Measurements from ENCODE around the gene BUB1B.
"Not testable (repeated sequence)": the region's sequence is repeated elsewhere in the genome, so short reads cannot be mapped to it uniquely, and the experiment has no call there.

Gene BUB1B

DNA sequence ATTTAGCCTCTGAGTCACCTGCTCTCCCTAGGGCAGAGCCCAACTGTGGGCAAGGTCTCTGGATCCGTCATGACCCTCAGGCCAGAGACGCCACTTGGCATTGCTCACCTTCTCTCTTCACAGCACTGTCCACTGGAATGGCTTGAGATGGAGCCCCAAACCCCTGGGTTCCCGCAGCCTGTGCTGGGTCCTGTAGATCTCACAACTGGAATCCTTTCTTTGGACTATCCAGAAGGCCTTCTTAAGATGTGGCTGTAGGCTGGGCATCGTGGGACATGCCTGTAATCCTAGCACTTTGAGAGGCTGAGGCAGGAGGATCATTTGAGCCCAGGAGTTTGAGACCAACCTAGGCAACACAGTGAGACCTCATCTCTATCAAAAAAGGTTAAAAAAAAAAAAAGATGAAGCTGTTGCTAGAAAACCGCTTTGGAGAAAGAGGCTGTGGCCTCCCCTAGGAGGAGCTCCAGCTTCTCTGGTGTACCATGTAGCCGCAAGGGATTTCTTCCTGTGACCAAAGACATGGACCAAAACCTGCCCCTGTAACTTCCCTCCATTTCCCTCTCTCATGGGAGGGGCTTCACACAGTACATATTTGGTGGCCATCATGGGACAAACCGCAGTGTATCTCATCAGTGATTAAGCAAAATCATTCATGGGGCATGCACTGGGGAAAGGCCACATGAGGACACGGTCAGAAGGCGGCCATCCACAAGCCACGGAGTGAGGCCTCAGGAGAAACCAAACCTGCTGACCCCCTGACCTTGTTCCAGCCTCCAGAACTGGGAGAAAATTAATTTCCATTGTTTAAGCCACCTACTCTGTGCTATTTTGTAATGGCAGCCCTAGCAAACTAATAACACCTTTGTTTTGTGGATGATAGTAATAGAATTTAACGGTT, 23.3 kb upstream of the BUB1B start:
- no peak for FAIRE-seq
- DNase-seq (ENCODE audit: insufficient read length, low spot score), result no peak
- TF ChIP-seq PAX5 (IDR thresholded peaks at IDR 0.05; ENCODE audit: insufficient read depth, low read length, severe bottlenecking) (no peak), POLR2A (IDR thresholded peaks at IDR 0.05; ENCODE audit: low read depth, low read length) (no peak), TAF1 (IDR thresholded peaks at IDR 0.05; ENCODE audit: low read depth, low read length) (no peak), SPI1 (IDR thresholded peaks at IDR 0.05; ENCODE audit: low read depth, low read length) (no peak), POLR2AphosphoS5 (IDR thresholded peaks at IDR 0.05; ENCODE audit: low read depth, low read length) (no peak), POU2F2 (IDR thresholded peaks at IDR 0.05; ENCODE audit: low read depth, low read length) (no peak)

DNA sequence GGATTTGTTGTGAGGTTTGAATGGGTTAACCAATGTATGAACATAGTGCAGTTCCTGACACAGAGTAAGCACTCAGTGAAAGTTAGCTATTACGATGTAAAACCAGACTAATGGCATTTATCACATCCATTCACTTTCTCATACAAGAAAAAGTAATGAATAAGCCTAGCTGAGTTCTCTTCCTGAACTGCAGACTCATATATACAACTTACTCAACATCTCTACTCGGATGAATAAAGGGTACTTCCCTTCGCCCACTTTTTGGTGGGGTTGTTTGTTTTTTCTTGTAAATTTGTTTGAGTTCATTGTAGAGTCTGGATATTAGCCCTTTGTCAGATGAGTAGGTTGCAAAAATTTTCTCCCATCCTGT, 22.7 kb upstream of the BUB1B start:
- DNase-seq (ENCODE audit: insufficient read length, low spot score); FAIRE-seq: not testable (repeated sequence)

DNA sequence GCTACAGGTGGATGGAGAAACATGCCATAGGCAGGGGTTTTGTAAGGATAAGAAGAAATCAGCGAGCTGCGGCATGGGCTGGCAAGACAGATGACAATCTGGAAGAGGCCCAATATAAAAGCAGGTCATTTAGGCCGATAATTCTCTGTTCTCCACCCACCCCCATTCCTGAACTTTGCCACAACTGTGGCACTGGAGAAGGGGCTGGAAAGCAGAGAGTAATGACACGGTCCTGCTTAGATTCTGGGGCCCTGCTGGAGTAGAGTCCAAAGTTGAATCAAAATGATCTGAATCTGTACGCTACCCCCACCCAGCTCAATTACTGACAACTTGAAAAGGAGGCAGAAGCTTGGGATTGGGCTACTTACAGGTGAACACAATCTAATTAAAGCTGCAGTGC, 18.4 kb upstream of the BUB1B start:
- FAIRE-seq (no peak), DNase-seq (ENCODE audit: insufficient read length, low spot score) (no peak)
- TF ChIP-seq TAF1 (IDR thresholded peaks at IDR 0.05; ENCODE audit: low read depth, low read length) (no peak), POU2F2 (IDR thresholded peaks at IDR 0.05; ENCODE audit: low read depth, low read length) (no peak), SPI1 (IDR thresholded peaks at IDR 0.05; ENCODE audit: low read depth, low read length) (no peak), POLR2A (IDR thresholded peaks at IDR 0.05; ENCODE audit: low read depth, low read length) (no peak), POLR2AphosphoS5 (IDR thresholded peaks at IDR 0.05; ENCODE audit: low read depth, low read length) (no peak)

DNA sequence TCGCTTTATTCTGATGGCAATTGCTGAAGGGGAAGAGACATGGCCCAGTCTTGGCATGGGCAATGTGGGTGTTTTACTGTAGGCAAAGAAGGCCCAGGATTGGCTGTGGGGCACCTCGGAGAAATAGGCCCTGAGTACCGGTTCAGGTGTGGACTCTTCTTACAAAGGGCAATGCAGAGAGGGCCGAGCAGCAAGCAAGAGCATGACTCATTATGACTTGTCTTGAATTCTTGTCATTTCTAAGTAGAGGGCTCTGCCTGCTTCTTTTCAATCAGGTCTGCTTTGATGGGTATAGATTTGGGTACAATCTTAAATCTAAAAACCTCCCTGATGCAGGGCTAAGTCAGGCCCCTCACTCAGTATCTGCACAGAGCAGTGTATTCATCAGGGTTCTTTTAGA, 14.8 kb upstream of the BUB1B start:
- no peak for DNase-seq (ENCODE audit: insufficient read length, low spot score)
- FAIRE-seq, result no peak
- TF ChIP-seq POU2F2 (IDR thresholded peaks at IDR 0.05; ENCODE audit: low read depth, low read length) (no peak), POLR2A (IDR thresholded peaks at IDR 0.05; ENCODE audit: low read depth, low read length) (no peak), POLR2AphosphoS5 (IDR thresholded peaks at IDR 0.05; ENCODE audit: low read depth, low read length) (no peak), TAF1 (IDR thresholded peaks at IDR 0.05; ENCODE audit: low read depth, low read length) (no peak), SPI1 (IDR thresholded peaks at IDR 0.05; ENCODE audit: low read depth, low read length) (no peak), PAX5 (IDR thresholded peaks at IDR 0.05; ENCODE audit: insufficient read depth, low read length, severe bottlenecking) (no peak)

GRCh38 chr15:40149339-40149738, 11.5 kb upstream of the BUB1B start:
- FAIRE-seq (no peak), DNase-seq (ENCODE audit: insufficient read length, low spot score) (no peak)
- TF ChIP-seq POLR2AphosphoS5 (IDR thresholded peaks at IDR 0.05; ENCODE audit: low read depth, low read length), result no peak
- TF ChIP-seq TAF1 (IDR thresholded peaks at IDR 0.05; ENCODE audit: low read depth, low read length), result no peak
- TF ChIP-seq SPI1 (IDR thresholded peaks at IDR 0.05; ENCODE audit: low read depth, low read length), result no peak
- TF ChIP-seq PAX5 (IDR thresholded peaks at IDR 0.05; ENCODE audit: insufficient read depth, low read length, severe bottlenecking), result no peak
- no peak for TF ChIP-seq POLR2A (IDR thresholded peaks at IDR 0.05; ENCODE audit: low read depth, low read length)
- TF ChIP-seq POU2F2 (IDR thresholded peaks at IDR 0.05; ENCODE audit: low read depth, low read length), result no peak

DNA sequence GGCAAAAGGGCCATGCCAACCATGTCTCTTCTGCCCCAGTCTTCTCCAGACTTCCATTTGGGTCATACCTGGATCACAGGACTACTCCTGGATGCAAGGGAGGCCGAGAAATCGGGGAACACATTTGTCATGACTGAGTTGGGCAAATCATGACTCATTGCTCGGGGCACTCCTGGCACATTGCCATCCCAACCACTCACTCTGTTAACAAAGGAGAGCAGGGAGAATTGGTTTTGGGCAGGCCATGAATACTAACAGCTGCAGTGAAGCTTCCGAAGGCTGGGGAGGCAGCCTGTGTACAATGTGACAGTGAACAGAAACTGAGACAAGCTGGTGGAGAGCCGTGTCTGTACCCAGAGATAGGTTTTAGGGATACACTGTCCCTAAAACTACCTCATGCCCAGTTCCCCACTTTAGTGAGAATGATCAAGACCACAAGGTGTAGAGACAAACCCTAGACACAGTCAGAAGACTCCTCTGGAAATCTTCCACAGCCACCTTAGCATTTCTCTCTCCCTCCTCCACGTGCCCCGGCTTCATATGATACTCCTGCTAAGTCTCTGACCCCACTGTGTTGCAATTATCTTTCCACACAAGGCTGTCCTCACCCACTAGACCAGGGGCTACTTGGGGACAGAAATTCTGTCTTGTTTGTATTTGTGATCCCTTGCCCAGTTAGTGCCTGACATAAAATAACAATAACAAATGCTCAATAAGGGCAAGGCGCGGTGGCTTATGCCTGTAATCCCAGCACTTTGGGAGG, 10.5 kb upstream of the BUB1B start:
- FAIRE-seq (no peak), DNase-seq (ENCODE audit: insufficient read length, low spot score) (no peak)
- TF ChIP-seq POLR2AphosphoS5 (IDR thresholded peaks at IDR 0.05; ENCODE audit: low read depth, low read length) (no peak), POLR2A (IDR thresholded peaks at IDR 0.05; ENCODE audit: low read depth, low read length) (no peak), POU2F2 (IDR thresholded peaks at IDR 0.05; ENCODE audit: low read depth, low read length) (no peak), SPI1 (IDR thresholded peaks at IDR 0.05; ENCODE audit: low read depth, low read length) (no peak), TAF1 (IDR thresholded peaks at IDR 0.05; ENCODE audit: low read depth, low read length) (no peak), PAX5 (IDR thresholded peaks at IDR 0.05; ENCODE audit: insufficient read depth, low read length, severe bottlenecking) (no peak)

DNA sequence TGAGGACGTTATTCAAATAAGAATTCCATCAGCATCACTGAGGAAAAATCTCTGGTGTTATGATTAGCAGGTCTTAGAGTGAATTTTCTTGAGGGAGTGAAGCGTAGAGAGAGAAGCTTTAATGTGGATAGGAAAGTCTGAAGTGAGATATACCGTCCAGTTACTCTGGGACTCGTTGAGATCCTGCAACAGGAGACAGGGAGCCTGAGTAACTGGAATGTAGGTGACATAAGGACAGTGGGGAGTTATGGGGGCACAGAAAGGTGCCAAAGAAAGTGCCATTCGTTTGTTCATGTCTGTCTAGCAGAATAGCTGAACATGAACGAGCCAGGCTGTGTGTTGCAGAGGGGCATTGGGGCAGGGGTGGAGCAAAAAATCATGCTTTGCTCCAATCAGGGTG, 9.4 kb upstream of the BUB1B start:
- FAIRE-seq, result no peak
- DNase-seq (ENCODE audit: insufficient read length, low spot score), result no peak
- no peak for TF ChIP-seq PAX5 (IDR thresholded peaks at IDR 0.05; ENCODE audit: insufficient read depth, low read length, severe bottlenecking)
- no peak for TF ChIP-seq TAF1 (IDR thresholded peaks at IDR 0.05; ENCODE audit: low read depth, low read length)
- TF ChIP-seq SPI1 (IDR thresholded peaks at IDR 0.05; ENCODE audit: low read depth, low read length), result no peak
- TF ChIP-seq POLR2AphosphoS5 (IDR thresholded peaks at IDR 0.05; ENCODE audit: low read depth, low read length), result no peak
- TF ChIP-seq POLR2A (IDR thresholded peaks at IDR 0.05; ENCODE audit: low read depth, low read length), result no peak
- no peak for TF ChIP-seq POU2F2 (IDR thresholded peaks at IDR 0.05; ENCODE audit: low read depth, low read length)

GRCh38 chr15:40151991-40152390, 8.9 kb upstream of the BUB1B start:
- FAIRE-seq, result no peak
- no peak for DNase-seq (ENCODE audit: insufficient read length, low spot score)
- no peak for TF ChIP-seq POLR2A (IDR thresholded peaks at IDR 0.05; ENCODE audit: low read depth, low read length)
- TF ChIP-seq PAX5 (IDR thresholded peaks at IDR 0.05; ENCODE audit: insufficient read depth, low read length, severe bottlenecking), result no peak
- no peak for TF ChIP-seq TAF1 (IDR thresholded peaks at IDR 0.05; ENCODE audit: low read depth, low read length)
- TF ChIP-seq POLR2AphosphoS5 (IDR thresholded peaks at IDR 0.05; ENCODE audit: low read depth, low read length), result no peak
- no peak for TF ChIP-seq POU2F2 (IDR thresholded peaks at IDR 0.05; ENCODE audit: low read depth, low read length)
- no peak for TF ChIP-seq SPI1 (IDR thresholded peaks at IDR 0.05; ENCODE audit: low read depth, low read length)

DNA sequence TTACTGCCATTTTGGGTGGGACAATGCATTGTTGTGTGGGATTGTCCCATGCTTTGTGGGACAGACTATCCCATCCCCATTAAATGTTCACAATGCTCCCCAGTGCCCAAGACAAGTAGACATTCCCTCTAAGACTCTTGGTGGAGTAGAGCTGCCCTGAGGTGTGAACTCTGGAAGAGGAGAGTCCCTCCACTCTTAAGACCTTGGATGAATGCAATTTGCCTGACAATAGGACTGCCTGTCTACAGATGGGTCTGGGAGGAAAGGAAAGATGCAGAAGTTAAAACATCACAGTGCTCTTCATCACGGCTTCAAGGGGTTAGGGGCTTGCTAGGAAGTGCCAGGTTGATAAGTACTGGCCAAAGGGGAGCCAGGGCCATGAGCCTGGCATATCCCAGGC, 6.0 kb upstream of the BUB1B start:
- not testable (repeated sequence) for DNase-seq (ENCODE audit: insufficient read length, low spot score); FAIRE-seq

All from GM12891 (cell line).